NCI-H2029 (cell line): ENCODE results near the gene DMTF1.
"Not testable (repeated sequence)": the region's sequence is repeated elsewhere in the genome, so short reads cannot be mapped to it uniquely, and the experiment has no call there.

Experiments used
- DNase-seq: peaks from one replicate; lab custom pipeline; 2025; lab: John Stamatoyannopoulos, UW

DMTF1 gene

DNA sequence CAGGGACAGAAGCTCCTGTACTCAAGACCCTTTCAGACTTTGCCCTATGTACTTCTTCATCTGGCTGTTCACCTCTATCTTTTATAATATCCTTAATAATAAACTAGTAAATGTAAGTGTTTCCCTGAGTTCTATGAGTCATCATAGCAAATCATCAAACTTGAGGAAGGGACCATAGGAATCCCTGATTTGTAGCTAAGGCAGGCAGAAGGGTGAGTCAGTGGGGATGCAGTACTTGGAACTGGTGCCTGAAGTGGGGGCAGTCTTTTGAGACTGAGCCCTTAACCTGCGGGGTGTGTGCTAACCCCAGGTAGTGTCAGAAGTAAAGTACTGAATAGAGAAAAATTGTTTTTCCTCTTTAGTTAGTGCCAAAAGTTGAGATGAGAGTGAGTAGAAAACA lies 73.4 kb downstream of the DMTF1 start:
- no peak for DNase-seq

DNA sequence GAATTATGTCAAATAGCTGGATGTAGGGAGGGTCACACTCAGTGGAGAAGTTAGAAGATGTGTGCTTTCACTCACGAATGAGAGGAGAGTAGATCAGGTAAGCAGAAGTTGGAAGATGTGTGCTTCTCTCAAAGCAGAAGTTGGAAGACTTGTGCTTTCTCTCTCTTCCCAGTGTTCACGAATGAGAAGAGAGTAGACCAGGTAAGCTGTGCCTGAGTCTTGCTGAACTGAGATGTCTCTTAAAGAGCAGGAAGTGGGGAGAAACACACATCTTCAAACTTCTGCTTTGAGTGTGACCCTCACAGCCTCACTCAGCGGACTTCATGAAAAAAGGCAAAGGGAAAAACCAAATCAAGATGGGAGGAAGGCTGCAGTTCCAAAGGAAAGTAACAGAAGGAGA lies 74.2 kb downstream of the DMTF1 start:
- DNase-seq, result no peak

DNA sequence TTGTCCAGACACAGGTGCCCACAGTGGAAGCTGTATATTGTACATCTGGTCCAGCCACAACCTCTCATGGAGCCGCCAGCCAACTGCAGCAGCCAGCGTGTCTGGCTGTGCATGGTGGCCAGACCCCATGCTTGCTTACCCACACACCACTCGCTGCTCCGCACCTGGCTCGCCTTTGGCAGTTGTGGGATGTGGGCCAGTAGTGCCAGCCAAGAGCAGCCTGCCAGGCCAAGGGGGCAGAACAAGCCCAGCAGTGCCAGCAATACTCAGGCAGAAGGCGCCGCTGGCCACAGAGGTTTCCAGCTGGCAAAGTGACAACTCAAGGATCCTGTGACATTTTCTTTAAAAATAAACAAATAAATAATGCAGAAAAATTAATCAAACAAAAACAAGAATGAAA lies 79.0 kb downstream of the DMTF1 start:
- peak; percentile 77 for DNase-seq

DNA sequence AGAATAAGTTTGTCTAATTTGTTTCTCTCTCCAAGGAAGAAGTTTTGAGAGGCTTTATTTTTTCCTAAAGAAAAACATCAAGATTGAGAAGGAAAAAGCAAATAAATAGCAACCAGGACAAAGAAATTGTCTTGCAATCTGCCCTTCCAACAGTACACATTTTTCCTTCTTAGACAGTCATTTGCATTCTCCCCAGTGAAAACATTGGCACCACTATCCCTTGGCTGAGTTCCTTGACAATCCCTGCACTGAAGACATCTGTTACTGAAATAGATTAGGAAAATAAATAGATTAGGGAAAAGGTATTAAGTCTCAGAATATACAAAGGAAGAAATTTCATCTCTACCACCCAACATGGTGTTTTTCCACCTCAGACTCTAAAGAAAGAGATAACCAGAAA lies 79.5 kb downstream of the DMTF1 start:
- DNase-seq, result no peak

DNA sequence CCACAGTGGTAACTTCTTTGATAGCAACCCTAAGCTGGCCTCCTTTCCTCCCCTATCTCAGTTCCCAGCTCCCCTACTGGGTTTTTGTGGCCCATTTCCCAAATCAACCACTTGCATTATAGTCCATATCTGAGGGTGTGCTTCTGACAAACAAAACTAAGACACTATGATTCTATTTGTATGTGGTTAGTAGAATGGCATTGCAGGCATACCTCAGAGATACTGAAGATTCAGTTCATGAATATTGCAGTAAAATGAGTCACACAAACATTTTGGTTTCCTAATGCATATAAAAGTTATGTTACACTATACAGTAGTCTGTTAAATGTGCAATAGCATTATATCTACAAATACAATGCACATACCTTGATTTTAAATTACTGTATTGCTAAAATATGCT lies 82.7 kb downstream of the DMTF1 start:
- no peak for DNase-seq

DNA sequence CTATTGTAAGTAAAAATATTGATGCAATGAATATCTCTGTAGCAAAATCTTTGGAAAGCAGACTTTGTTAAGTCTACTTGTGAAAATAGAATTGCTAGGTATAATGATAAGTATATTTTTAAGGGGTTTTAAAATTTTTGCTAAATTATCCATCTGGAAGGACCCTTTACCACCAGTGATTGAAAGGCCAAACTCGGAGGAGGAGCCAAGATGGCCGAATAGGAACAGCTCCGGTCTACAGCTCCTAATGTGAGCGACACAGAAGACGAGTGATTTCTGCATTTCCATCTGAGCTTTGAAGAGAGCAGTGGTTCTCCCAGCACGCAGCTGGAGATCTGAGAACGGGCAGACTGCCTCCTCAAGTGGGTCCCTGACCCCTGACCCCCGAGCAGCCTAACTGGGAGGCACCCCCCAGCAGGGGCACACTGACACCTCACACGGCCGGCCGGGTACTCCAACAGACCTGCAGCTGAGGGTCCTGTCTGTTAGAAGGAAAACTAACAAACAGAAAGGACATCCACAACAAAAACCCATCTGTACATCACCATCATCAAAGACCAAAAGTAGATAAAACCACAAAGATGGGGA lies 86.3 kb downstream of the DMTF1 start:
- not testable (repeated sequence) for DNase-seq

DNA sequence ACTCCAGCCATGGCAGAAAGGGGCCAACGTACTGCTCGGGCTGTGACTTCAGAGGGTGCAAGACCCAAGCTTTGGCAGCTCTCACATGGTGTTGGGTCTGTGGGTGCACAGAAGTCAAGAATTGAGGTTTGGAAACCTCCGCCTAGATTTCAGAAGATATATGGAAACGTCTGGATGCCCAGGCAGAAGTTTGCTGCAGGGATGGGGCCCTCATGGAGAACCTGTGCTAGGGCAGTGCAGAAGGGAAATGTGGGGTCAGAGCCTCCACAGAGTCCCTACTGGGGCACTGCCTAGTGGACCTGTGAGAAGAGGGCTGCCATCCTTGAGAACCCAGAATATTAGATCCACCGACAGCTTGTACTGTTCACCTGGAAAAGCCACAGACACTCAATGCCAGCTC lies 93.4 kb downstream of the DMTF1 start:
- DNase-seq, result not testable (repeated sequence)
